IMR-90 (cell line): ENCODE data around the gene CHN1. TPM values are rescaled to one million over a fixed set of nuclear protein-coding genes. Genes with fewer than 3 reads are reported as not detected.

Source experiments
- ATAC-seq: fragments of 200-7000 bp; cut with Tn5 transposase; 2 replicates; pipeline ENCODE4 v1.9.1; 2020; ENCODE audit warnings: low read depth, mild to moderate bottlenecking, moderate library complexity
- BruUV-seq: library from RNA; stranded (reverse); fragments of 400-500 nt; replicated peaks from 2 replicates; lab custom pipeline; 2021; lab: Mats Ljungman, UMichigan
- CTCF ChIA-PET: fragments of 300-600 bp; formaldehyde crosslinking; extraction: SDS; loops from one replicate; lab custom pipeline; 2021; ENCODE audit warnings: antibody characterized with exemption; lab: Yijun Ruan, JAX
- POLR2A ChIA-PET: fragments of 300-600 bp; sonication (Branson Sonifier 250); formaldehyde crosslinking; loops from one replicate; lab custom pipeline; 2022; ENCODE audit warnings: antibody characterized with exemption; ENCODE audit not compliant: unreplicated experiment; lab: Charles Lee
- DNase-seq: peaks from one replicate; pipeline ENCODE4 v3.0.0; 2013
- H2AFZ ChIP-seq: replicated peaks from 2 replicates; pipeline ENCODE3; 2013; ENCODE audit warnings: low read length, mild to moderate bottlenecking; ENCODE audit not compliant: poor library complexity
- H2AK5ac ChIP-seq: 2 replicates; pipeline ENCODE4 v1.6.1; 2013; ENCODE audit warnings: low read depth, low read length, inconsistent platforms
- H2AK9ac ChIP-seq: replicated peaks from 2 replicates; pipeline ENCODE3; 2013; ENCODE audit warnings: mild to moderate bottlenecking, low read depth, low read length, moderate library complexity; ENCODE audit not compliant: poor library complexity
- H2BK120ac ChIP-seq: 2 replicates; pipeline ENCODE4 v1.6.1; 2013; ENCODE audit warnings: low read depth, low read length, inconsistent platforms
- H2BK15ac ChIP-seq: 3 replicates; pipeline ENCODE4 v1.6.1; 2013; ENCODE audit warnings: low read depth, low read length, inconsistent platforms
- H2BK20ac ChIP-seq: 2 replicates; pipeline ENCODE4 v1.6.1; 2013; ENCODE audit warnings: low read depth, mild to moderate bottlenecking, inconsistent platforms, low read length, moderate library complexity
- H2BK5ac ChIP-seq: 2 replicates; pipeline ENCODE4 v1.6.1; 2013; ENCODE audit warnings: mild to moderate bottlenecking, low read depth, low read length, inconsistent platforms; ENCODE audit not compliant: poor library complexity, severe bottlenecking
- H3K14ac ChIP-seq: replicated peaks from 2 replicates; pipeline ENCODE4 v1.6.1; 2013; ENCODE audit warnings: low read depth, low read length, inconsistent platforms
- H3K18ac ChIP-seq: 2 replicates; pipeline ENCODE4 v1.6.1; 2013; ENCODE audit warnings: low read depth, low read length, control low read depth
- H3K23ac ChIP-seq: 2 replicates; pipeline ENCODE4 v1.6.1; 2013; ENCODE audit warnings: low read depth, low read length, inconsistent platforms
- H3K27ac ChIP-seq: 2 replicates; pipeline ENCODE4 v1.5.1; 2013; ENCODE audit warnings: mild to moderate bottlenecking, control low read depth, low read length; ENCODE audit not compliant: insufficient read depth
- H3K27me3 ChIP-seq: 2 replicates; pipeline ENCODE4 v1.6.1; 2013; ENCODE audit warnings: low read length; ENCODE audit not compliant: control insufficient read depth, insufficient read depth
- H3K36me3 ChIP-seq: 2 replicates; pipeline ENCODE4 v1.6.1; 2013; ENCODE audit warnings: low read length, mixed read lengths; ENCODE audit not compliant: control insufficient read depth, insufficient read depth
- H3K4ac ChIP-seq: 2 replicates; pipeline ENCODE4 v1.6.1; 2013; ENCODE audit warnings: low read depth, low read length, inconsistent platforms
- H3K4me1 ChIP-seq: 2 replicates; pipeline ENCODE4 v1.6.1; 2013; ENCODE audit warnings: low read length, mixed read lengths; ENCODE audit not compliant: control insufficient read depth, insufficient read depth
- H3K4me2 ChIP-seq: 2 replicates; pipeline ENCODE4 v1.6.1; 2013; ENCODE audit warnings: low read depth, mild to moderate bottlenecking, control low read depth, low read length, moderate library complexity
- H3K4me3 ChIP-seq: 2 replicates; pipeline ENCODE4 v1.5.1; 2013; ENCODE audit warnings: low read depth, mild to moderate bottlenecking, control low read depth, low read length, moderate library complexity; ENCODE audit not compliant: insufficient read depth
- H3K56ac ChIP-seq: 2 replicates; pipeline ENCODE4 v1.6.1; 2013; ENCODE audit warnings: low read length, inconsistent platforms; ENCODE audit not compliant: insufficient read depth; ENCODE audit errors: extremely low read depth
- H3K79me1 ChIP-seq, 2 experiments: 2 replicates each; pipeline ENCODE4 v1.6.1; 2013; ENCODE audit warnings: low read length in 2 of 2, inconsistent platforms in 1 of 2, low read depth in 1 of 2
- H3K9ac ChIP-seq: 2 replicates; pipeline ENCODE4 v1.6.1; 2013; ENCODE audit warnings: low read depth, low read length, control low read depth
- H3K9me1 ChIP-seq: 2 replicates; pipeline ENCODE4 v1.6.1; 2013; ENCODE audit warnings: low read length, inconsistent platforms; ENCODE audit not compliant: insufficient read depth
- H3K9me3 ChIP-seq: 2 replicates; pipeline ENCODE4 v1.6.1; 2013; ENCODE audit warnings: low read length; ENCODE audit not compliant: control insufficient read depth, insufficient read depth
- H4K20me1 ChIP-seq: 2 replicates; pipeline ENCODE4 v1.6.1; 2013; ENCODE audit warnings: low read length, inconsistent platforms; ENCODE audit not compliant: insufficient read depth
- H4K5ac ChIP-seq: 2 replicates; pipeline ENCODE4 v1.6.1; 2013; ENCODE audit warnings: mild to moderate bottlenecking, low read depth, low read length, control low read depth
- H4K8ac ChIP-seq, 2 experiments: 2 replicates each; pipeline ENCODE4 v1.6.1; 2013; ENCODE audit warnings: low read depth in 2 of 2, low read length in 2 of 2, control low read depth in 1 of 2, inconsistent platforms in 1 of 2
- H4K91ac ChIP-seq: 2 replicates; pipeline ENCODE4 v1.6.1; 2013; ENCODE audit warnings: low read depth, low read length, inconsistent platforms; ENCODE audit not compliant: insufficient read depth
- RAD21 ChIP-seq: IDR thresholded peaks from 2 replicates; pipeline ENCODE4 v1.6.1; 2012; ENCODE audit warnings: low read length, improper control_type of control experiment
- RFX5 ChIP-seq: IDR thresholded peaks from 2 replicates; pipeline ENCODE4 v1.8.0; 2012; ENCODE audit warnings: low read depth, mild to moderate bottlenecking, low read length, moderate library complexity
- WGBS, 2 experiments: methylation state at CpG; one replicate each; pipeline versions ENCODE4 v1.1.5 to v1.1.7; 2013; ENCODE audit warnings: missing lambda C conversion rate in 2 of 2; ENCODE audit not compliant: insufficient read length in 1 of 2; ENCODE audit errors: extremely low coverage in 2 of 2; 5-methylcytosine and 5-hydroxymethylcytosine counted together
- dilution Hi-C: fragments of 300-500 bp; cut with HindIII; formaldehyde crosslinking; loops from one replicate; pipeline ENCODE4 v1.14.3; 2018; ENCODE audit warnings: low sequenced_read_pairs; ENCODE audit not compliant: unreplicated experiment
- in situ Hi-C: fragments of 300-500 bp; cut with MboI; formaldehyde crosslinking; loops from 3 replicates; pipeline ENCODE4 v1.14.3; 2019; ENCODE audit warnings: low sequenced_read_pairs, inconsistent platforms, mixed read lengths
- intact Hi-C: fragments of 100-400 bp; cut with micrococcal nuclease; formaldehyde crosslinking; loops from 2 replicates; pipeline ENCODE4 v1.10.0; 2022
- polyA plus RNA-seq, 3 experiments: library from polyadenylated mRNA; depleted of rRNA; stranded (reverse); fragments of >200 nt; gene quantifications; 2 replicates each; pipeline ENCODE4 v1.2.3, GENCODE V29; 2012; ENCODE audit warnings: low replicate concordance in 1 of 3
- total RNA-seq: library from RNA; depleted of rRNA; stranded (reverse); fragments of >200 nt; gene quantifications from 2 replicates; pipeline ENCODE4 v1.2.3, GENCODE V29; 2012
- TF ChIP-seq, protein P1 (sequence below): conservative IDR thresholded peaks from 2 replicates; pipeline ENCODE4 v1.5.1; 2012; ENCODE audit warnings: mild to moderate bottlenecking, low read depth, low read length, improper control_type of control experiment
- TF ChIP-seq, protein P2 (sequence below): fragments of 150-350 bp; IDR thresholded peaks from 2 replicates; pipeline ENCODE4 v1.6.1; 2016; ENCODE audit warnings: low read depth, mild to moderate bottlenecking, low read length, moderate library complexity, borderline replicate concordance

The CHN1 gene
- total and polyA plus RNA-seq, 2 of the 4 experiments (the other 2 are of a cell fraction): 58.4 to 66.9 TPM

DNA sequence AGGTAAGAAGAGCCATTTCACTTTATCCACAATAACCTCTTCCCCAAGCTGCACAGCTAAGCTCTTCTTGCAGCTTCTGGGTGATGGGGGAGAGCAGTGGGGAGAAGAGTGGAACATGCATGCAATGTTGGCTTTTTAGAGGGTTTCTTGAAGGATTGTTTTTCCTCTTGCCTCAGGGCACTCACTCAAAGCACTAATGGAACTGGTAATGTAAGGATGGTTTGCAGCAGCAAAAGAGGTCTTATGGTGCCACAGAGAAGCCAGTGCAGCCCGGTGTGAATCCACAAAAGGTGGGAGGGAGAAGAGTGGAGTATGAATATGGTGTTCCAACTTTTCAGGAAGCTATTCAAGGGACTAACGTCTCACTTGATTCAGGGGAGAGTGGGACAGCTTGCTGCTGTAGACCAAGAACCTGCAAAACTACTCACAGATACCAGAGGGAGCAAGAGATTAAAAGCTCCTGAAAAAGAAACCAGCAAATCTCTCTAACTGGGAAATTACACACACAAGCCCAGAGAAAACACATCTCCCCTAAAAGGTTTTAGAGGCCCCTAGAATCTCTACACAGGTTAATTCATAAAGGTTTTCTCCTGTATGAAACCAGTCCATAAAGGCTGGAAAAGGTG, 116.4 kb downstream of the CHN1 start:
- Histone ChIP-seq H2AFZ (no peak overlapping the region), H3K27ac (no peak overlapping the region), H2BK15ac (no peak overlapping the region), H3K4me2 (peak overlapping the region; percentile 64; the same call in 1 of the 2 replicates), H2BK20ac (0 out of 2 replicates have a peak overlapping the region, but pooled peaks have one; percentile 29), H4K5ac (peak overlapping the region; percentile 78), H4K91ac (no peak overlapping the region), H3K18ac (peak overlapping the region; percentile 84; the same call in 1 of the 2 replicates), H2BK5ac (no peak overlapping the region), H3K36me3 (no peaks in the 10 kb centered on the region), H3K9me3 (no peaks in the 10 kb centered on the region), H3K9ac (no peak overlapping the region), H3K79me1 (no peaks in the 10 kb centered on the region), H4K20me1 (no peaks in the 10 kb centered on the region), H3K4ac (no peak overlapping the region), H3K4me1 (no peaks in the 10 kb centered on the region), H3K14ac (0 out of 2 replicates have a peak overlapping the region, but pooled peaks have one; percentile 22), H3K56ac (no peak overlapping the region), H3K9me1 (no peaks in the 10 kb centered on the region), H2BK120ac (no peak overlapping the region), H4K8ac (peak overlapping the region in 1 of 2 experiments; percentile 50; a peak in 1 of 4 replicates), H3K27me3 (no peaks in the 10 kb centered on the region), H3K4me3 (no peak overlapping the region), H3K23ac (no peak overlapping the region), H2AK5ac (no peak overlapping the region), H2AK9ac (no peak overlapping the region)
- dilution Hi-C loops (no loop called here), intact Hi-C loops (loop anchor here (1.0 to 5.0 kb wide), 2 partner anchors 41 to 117 kb away; no protein-coding TSS in a partner anchor), in situ Hi-C loops (no loop called here)
- TF ChIP-seq, protein P1, sequence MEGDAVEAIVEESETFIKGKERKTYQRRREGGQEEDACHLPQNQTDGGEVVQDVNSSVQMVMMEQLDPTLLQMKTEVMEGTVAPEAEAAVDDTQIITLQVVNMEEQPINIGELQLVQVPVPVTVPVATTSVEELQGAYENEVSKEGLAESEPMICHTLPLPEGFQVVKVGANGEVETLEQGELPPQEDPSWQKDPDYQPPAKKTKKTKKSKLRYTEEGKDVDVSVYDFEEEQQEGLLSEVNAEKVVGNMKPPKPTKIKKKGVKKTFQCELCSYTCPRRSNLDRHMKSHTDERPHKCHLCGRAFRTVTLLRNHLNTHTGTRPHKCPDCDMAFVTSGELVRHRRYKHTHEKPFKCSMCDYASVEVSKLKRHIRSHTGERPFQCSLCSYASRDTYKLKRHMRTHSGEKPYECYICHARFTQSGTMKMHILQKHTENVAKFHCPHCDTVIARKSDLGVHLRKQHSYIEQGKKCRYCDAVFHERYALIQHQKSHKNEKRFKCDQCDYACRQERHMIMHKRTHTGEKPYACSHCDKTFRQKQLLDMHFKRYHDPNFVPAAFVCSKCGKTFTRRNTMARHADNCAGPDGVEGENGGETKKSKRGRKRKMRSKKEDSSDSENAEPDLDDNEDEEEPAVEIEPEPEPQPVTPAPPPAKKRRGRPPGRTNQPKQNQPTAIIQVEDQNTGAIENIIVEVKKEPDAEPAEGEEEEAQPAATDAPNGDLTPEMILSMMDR: peak; percentile 22; the same call in 1 of the 2 replicates
- TF ChIP-seq RAD21: peak; percentile 16; the same call in 1 of the 2 replicates
- TF ChIP-seq, protein P2, sequence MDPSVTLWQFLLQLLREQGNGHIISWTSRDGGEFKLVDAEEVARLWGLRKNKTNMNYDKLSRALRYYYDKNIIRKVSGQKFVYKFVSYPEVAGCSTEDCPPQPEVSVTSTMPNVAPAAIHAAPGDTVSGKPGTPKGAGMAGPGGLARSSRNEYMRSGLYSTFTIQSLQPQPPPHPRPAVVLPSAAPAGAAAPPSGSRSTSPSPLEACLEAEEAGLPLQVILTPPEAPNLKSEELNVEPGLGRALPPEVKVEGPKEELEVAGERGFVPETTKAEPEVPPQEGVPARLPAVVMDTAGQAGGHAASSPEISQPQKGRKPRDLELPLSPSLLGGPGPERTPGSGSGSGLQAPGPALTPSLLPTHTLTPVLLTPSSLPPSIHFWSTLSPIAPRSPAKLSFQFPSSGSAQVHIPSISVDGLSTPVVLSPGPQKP: no peak
- TF ChIP-seq RFX5: no peak
- peak; percentile 49; the same call in 1 of the 2 replicates for ATAC-seq
- WGBS, 2 experiments: no CpG with 5 or more reads among the region's 2 CpGs
- POLR2A ChIA-PET: no interaction called here
- DNase-seq: peak; percentile 18
- no TSS peak for BruUV-seq
- CTCF ChIA-PET: interaction anchor here (0.5 to 1.6 kb wide), 5 partner anchors 9 to 137 kb away, joined by 3 to 9 read pairs (median 6); no protein-coding TSS in a partner anchor
